Activated T-cell treated with anti-CD3 and anti-CD28 coated beads, Interleukin-2, amount 50 U/mL, for 72 hours (primary cell): ENCODE results near the gene RFX2. TPM values are rescaled to one million over a fixed set of nuclear protein-coding genes. Genes with fewer than 3 reads are reported as not detected.

Experiments used
- ATAC-seq, 2 donors: fragments of 150-1000 bp; cut with Tn5 transposase; replicated peaks in 1 of 2; 2 replicates each; pipeline ENCODE4 v1.10.0; 2021; ENCODE audit warnings: moderate library complexity in 2 of 2, mild to moderate bottlenecking in 1 of 2
- DNase-seq, 2 donors: peaks; one replicate each; pipeline ENCODE4 v3.0.0; 2021 to 2022; ENCODE audit warnings: mixed read lengths in 1 of 2
- H3K27ac Mint-ChIP-seq: one replicate; pipeline ENCODE4 v1.8.0; 2022; ENCODE audit warnings: mild to moderate bottlenecking, moderate library complexity, mixed read lengths
- H3K27me3 Mint-ChIP-seq: one replicate; pipeline ENCODE4 v1.8.0; 2022; ENCODE audit warnings: low read depth, mixed read lengths
- H3K36me3 Mint-ChIP-seq, 2 donors: one replicate each; pipeline ENCODE4 v1.8.0; 2022; ENCODE audit warnings: mixed read lengths in 2 of 2, mild to moderate bottlenecking in 1 of 2; ENCODE audit not compliant: insufficient read depth in 2 of 2
- H3K4me1 Mint-ChIP-seq: one replicate; pipeline ENCODE4 v1.8.0; 2022; ENCODE audit warnings: low read depth, mixed read lengths
- H3K4me3 Mint-ChIP-seq, 2 donors: one replicate each; pipeline ENCODE4 v1.8.0; 2022; ENCODE audit warnings: mild to moderate bottlenecking in 2 of 2, mixed read lengths in 2 of 2, moderate library complexity in 2 of 2
- H3K9me3 Mint-ChIP-seq, 2 donors: one replicate each; pipeline ENCODE4 v1.8.0; 2022; ENCODE audit warnings: mixed read lengths in 2 of 2
- total RNA-seq, 2 donors: library from RNA; stranded (reverse); gene quantifications; one replicate each; pipeline ENCODE4 v1.2.3, GENCODE V29; 2022

The RFX2 gene
- total RNA-seq = 10 to 100 TPM in 1 of 2 donors, 1 to 10 TPM in 1; 8.7 to 11.6 TPM

DNA sequence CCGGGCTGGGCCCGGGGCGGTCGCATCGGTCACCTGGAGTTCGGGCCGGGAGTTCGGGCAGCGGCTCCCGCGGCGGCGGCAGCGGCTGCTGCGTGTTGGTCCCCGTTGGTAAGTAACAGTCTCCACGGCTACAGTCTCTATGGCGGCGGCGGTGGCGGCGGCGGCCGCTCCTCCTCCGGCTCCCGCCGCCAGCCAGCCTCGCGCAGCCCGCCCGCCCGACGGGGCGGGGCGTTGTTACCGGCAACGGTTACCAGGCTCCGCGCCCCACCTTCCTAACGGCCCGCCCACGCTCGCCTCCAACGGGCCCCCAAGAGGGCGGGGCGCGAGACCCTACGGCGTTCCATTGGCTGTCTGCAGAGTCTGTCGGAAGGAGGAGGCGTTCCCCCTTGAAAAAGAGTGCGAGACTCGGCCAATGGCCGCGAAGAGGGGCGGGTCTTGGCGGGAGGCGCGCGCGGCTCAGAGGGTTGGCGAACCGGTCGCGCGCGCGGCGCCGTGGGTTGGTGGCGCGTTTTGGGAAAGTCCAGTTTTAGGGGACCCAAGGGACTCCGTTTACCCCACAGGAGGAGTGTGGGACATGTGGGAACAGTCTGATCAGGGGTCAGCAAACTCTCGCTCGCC, at the start of gene RFX2:
Gene RFX2, minus strand, starts transcription at position 141 of the 618 bp plus-strand sequence. CDS start 63,004 bp downstream, outside the sequence.
- peak; percentile 100 for DNase-seq
- peak within 1 kb of the TSS; percentile 91 for H3K27ac Mint-ChIP-seq
- ATAC-seq = peak; percentile 95 to 96
- H3K4me3 Mint-ChIP-seq = peak within 1 kb of the TSS; percentile 97
- H3K36me3 Mint-ChIP-seq = peaks cover 1 to 5% of the 10 kb centered on the region in 2 donors
- H3K9me3 Mint-ChIP-seq = no peaks in the 10 kb centered on the region
- peaks cover 10% of the 10 kb centered on the region for H3K27me3 Mint-ChIP-seq
- H3K4me1 Mint-ChIP-seq = peaks cover 29% of the 10 kb centered on the region

DNA sequence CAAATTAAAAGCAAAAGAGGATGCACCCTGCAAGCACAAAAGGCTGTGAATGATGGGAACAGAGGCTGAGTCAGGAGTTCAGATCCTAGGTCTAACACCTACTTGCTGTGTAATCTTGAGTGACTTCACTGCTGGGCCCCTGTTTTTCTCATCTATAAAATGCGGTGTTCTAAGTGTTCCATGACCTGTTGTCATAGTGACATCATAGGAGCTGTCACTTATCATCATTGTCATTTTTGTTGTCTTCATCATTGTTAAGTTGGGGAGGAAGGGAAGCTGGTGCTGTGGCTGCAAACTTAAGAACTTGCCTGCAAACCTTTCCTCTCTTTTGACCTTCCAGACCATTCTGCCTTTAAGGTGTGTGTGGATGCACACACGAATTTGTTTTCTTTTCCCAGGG, 45.7 kb upstream of the RFX2 start:
- H3K4me3 Mint-ChIP-seq = no peak overlapping the region

DNA sequence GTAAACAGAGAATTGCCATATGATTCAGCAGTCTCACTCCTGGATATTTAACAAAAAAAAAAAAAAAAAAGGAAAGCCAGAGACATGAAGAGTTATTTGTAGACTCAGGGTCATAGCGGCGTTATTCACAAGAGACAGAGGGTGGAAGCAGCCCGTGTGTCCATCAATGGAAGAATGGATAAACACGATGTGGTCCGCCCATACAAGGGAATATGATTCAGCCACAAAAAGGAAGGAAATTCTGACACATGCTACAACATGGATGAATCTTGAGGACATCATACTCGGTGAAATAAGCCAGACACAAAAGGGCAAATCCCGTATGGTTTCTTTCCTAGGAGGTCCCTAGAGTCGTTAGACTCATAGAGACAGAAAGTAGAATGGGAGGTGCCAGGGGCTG, 40.0 kb upstream of the RFX2 start:
- ATAC-seq (no peak), DNase-seq (no peak)
- H3K9me3 Mint-ChIP-seq = peaks cover 0 to 4% of the 10 kb centered on the region in 2 donors
- H3K27ac Mint-ChIP-seq = no peak overlapping the region
- H3K36me3 Mint-ChIP-seq = no peaks in the 10 kb centered on the region
- H3K4me3 Mint-ChIP-seq = no peak overlapping the region
- no peaks in the 10 kb centered on the region for H3K27me3 Mint-ChIP-seq
- peaks cover 5% of the 10 kb centered on the region for H3K4me1 Mint-ChIP-seq

More for the DNA sequence above, 45.7 kb upstream of the RFX2 start:
- Mint-ChIP-seq H3K4me1 (peaks cover under 1% of the 10 kb centered on the region), H3K36me3 (peaks cover 1% of the 10 kb centered on the region in 2 donors), H3K9me3 (peaks cover 4 to 8% of the 10 kb centered on the region in 2 donors), H3K27ac (no peak overlapping the region), H3K27me3 (no peaks in the 10 kb centered on the region)
- ATAC-seq = no peak
- no peak for DNase-seq

DNA sequence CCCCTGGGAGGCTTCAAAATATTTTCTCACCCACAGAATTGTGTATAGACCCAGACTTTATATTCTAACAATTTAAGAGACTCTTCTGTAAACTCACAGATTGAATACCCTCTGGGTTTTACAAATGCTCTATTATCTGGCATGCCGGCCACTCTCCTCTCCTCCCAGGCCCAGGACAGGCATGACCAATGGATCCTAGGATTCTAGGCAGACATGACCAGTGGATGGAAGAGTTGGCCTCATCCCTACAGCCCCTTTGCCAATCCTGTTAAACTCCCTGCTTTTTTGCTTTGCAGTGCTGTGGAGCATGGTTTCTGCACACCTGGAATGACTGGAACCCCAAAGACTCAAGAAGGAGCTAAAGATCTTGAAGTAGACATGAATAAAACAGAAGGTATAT, 30.9 kb upstream of the RFX2 start:
- Mint-ChIP-seq H3K27ac (no peak overlapping the region), H3K4me1 (no peaks in the 10 kb centered on the region), H3K27me3 (no peaks in the 10 kb centered on the region), H3K4me3 (no peak overlapping the region), H3K9me3 (no peaks in the 10 kb centered on the region), H3K36me3 (no peaks in the 10 kb centered on the region)
- no peak for ATAC-seq
- DNase-seq = no peak

DNA sequence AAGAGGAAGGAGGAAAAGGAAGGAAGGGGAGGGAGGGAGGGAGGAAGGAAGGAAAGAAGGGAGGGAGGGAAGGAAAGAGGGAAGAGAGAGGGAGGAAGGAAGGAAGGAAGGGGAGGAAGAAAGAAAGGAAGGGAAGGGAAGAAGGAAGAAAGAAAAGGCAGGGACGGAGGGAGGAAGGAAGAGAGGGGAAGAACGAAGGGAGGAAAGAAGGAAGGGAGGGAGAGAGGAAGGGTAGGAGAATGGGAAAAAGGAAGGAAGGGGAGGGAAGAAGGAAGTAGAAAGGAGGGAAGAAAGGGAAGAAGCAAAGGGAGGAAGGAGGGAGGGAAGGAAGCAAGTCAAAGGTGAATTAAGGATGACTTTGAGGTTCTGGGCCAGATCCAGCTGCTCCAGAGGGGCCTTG, 28.2 kb upstream of the RFX2 start:
- Mint-ChIP-seq H3K27ac (no peak overlapping the region), H3K4me3 (no peak overlapping the region), H3K9me3 (no peaks in the 10 kb centered on the region), H3K4me1 (no peaks in the 10 kb centered on the region), H3K27me3 (no peaks in the 10 kb centered on the region), H3K36me3 (no peaks in the 10 kb centered on the region)
- DNase-seq = no peak
- ATAC-seq = no peak

DNA sequence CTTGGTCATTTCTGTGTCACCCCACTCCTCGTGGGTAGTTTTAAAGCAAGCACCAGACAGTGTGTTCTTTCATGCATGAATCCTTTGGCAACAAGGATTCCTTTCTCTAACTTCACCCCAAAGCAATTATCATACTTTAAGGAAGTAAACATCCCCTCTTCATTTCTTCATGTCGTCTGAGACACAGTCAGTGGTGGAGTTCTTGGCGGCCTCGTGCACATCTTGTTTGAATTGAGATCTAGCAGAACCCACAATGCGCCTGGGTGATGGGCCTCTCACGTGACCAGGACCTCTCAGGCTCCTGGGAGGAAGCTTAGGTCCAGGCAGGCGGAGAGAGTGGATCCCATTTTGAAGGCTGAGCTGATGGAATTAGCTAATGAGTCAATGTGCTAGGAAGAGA, 27.8 kb upstream of the RFX2 start:
- Mint-ChIP-seq H3K27me3 (no peaks in the 10 kb centered on the region), H3K4me1 (no peaks in the 10 kb centered on the region), H3K4me3 (no peak overlapping the region), H3K36me3 (no peaks in the 10 kb centered on the region), H3K27ac (no peak overlapping the region), H3K9me3 (no peaks in the 10 kb centered on the region)
- no peak for ATAC-seq
- no peak for DNase-seq

DNA sequence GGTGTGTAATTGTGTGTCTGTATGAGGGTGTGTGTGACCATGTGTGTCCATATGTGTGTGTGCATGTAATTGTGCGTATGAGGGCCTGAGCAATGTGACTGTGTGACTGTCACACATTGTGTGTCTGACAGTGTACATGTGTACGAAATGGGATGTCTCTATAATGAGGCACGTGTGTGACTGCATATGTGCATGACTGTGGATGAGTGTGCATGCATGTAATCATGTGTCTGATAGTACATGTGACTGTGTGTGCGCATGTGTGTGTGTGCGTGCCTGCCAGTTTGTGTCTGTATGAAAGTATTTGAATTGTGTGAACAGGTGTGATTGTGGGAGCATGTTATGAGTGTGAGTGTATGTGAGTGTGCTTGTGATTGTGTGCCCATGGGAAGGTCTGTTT, 22.9 kb upstream of the RFX2 start:
- Mint-ChIP-seq H3K4me3 (no peak overlapping the region), H3K27ac (no peak overlapping the region), H3K4me1 (no peaks in the 10 kb centered on the region), H3K9me3 (no peaks in the 10 kb centered on the region), H3K36me3 (no peaks in the 10 kb centered on the region), H3K27me3 (no peaks in the 10 kb centered on the region)
- ATAC-seq (no peak), DNase-seq (no peak)

DNA sequence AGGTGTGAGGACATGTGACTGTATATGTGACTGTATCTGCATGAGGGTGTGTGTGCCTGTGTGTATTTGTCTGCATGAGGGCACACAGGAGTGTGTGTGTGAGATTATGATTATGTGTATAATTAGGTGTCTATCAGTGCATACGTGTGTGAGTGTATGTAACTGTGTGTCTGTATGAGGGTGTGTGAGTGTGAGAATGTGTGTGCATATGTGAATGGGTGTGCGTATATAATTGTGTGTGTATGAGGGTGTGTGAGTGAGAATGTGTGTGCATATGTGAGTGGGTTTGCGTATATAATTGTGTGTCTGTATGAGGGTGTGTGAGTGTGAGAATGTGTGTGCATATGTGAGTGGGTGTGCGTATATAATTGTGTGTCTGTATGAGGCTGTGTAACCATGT, 22.2 kb upstream of the RFX2 start:
- Mint-ChIP-seq H3K27ac (no peak overlapping the region), H3K36me3 (peaks cover 0 to 1% of the 10 kb centered on the region in 2 donors), H3K9me3 (peaks cover 0 to 2% of the 10 kb centered on the region in 2 donors), H3K4me3 (no peak overlapping the region), H3K27me3 (no peaks in the 10 kb centered on the region), H3K4me1 (no peaks in the 10 kb centered on the region)
- DNase-seq = no peak
- ATAC-seq = no peak

DNA sequence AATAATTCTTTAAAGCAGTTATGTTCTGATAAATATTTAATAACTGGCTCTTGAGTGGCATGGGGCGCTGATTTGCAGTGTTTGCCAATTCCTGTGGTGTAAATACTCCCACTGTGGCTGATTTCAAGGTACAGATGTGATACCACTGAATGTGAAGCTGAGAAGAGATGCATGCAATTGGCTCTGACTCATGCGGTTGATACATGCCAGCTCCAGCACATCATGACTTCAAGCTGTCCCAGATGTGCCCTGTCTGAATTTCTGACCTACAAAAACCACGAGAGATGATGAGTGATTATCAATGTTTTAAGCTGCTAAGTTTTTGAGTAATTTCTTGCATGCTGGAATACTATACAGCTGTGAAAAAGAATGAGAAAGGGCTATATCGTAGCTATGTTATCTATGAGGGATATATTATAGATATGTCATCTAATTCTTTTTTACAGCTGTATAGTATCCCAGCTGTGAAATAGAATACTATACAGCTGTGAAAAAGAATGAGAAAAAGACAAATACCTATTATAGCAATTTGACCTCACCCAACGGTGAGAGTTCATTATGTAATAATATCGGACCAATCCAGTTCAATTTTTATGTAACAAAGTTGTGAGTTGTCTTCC, 17.5 kb upstream of the RFX2 start:
- ATAC-seq = no peak
- Mint-ChIP-seq H3K4me1 (peaks cover 7% of the 10 kb centered on the region), H3K27me3 (no peaks in the 10 kb centered on the region)

DNA sequence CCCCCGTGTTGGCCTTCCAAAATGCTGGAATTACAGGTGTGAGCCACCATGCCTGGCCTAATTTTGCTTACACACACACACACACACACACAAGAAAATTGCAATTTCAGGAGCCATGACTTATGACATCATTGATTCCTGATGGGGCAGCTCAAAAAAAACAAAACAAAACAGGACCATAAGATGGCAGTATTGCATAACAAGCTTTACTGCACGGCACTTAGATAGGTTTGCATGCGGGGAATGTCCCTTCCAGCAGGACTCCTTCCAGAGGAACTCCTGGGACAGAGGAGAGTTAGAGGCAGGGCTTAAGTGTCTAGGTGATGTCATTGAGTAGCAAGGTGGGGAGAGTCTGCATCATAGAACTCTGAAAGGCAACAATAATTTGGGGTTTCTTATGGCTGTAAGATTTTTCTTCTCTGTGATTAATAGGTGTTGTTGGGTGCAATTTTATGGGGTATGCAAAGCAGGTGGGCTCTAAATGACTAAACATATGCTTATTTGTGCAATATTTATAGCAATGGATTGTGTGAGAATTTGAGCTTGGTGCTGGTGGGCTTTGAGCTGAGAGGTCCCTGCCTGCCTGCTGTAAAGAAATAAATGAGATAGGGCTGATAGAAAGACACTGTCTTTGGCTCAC, 16.2 kb upstream of the RFX2 start:
- H3K4me1 Mint-ChIP-seq = peaks cover 7% of the 10 kb centered on the region
- no peak overlapping the region for H3K4me3 Mint-ChIP-seq
- peaks cover 0 to 2% of the 10 kb centered on the region in 2 donors for H3K9me3 Mint-ChIP-seq
- H3K36me3 Mint-ChIP-seq = peaks cover 0 to 1% of the 10 kb centered on the region in 2 donors
- no peaks in the 10 kb centered on the region for H3K27me3 Mint-ChIP-seq
- ATAC-seq = peak; percentile 44 to 47
- no peak overlapping the region for H3K27ac Mint-ChIP-seq
- peak in 1 of 2 donors; percentile 12 for DNase-seq

More for the DNA sequence above, 17.5 kb upstream of the RFX2 start:
- DNase-seq = no peak
- Mint-ChIP-seq H3K9me3 (peaks cover 0 to 2% of the 10 kb centered on the region in 2 donors), H3K36me3 (peaks cover 0 to 1% of the 10 kb centered on the region in 2 donors), H3K27ac (no peak overlapping the region), H3K4me3 (no peak overlapping the region)

DNA sequence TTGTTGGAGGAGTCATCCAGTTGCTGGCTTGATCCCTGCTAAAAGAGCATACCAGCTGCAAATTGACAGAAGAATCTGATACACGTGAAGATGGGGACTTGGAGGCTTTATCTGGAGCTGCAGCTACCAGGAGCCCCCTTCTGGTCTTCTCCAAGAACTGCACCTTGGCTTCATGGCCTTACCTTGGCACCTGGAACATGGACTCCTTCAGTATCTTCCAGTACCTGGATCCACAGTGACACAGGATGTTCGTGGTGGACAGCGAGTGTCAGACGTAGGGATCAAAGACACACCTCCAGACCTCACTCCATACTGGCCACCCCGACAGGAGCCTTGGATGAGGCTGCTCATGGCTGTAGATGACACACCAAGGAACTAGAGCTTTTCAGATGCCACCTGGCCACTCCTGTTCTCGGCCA, 15.3 kb upstream of the RFX2 start:
- H3K36me3 Mint-ChIP-seq = peaks cover 0 to 1% of the 10 kb centered on the region in 2 donors
- DNase-seq = peak; percentile 65 to 68
- H3K27me3 Mint-ChIP-seq = no peaks in the 10 kb centered on the region
- peak; percentile 81 to 82 for ATAC-seq
- H3K27ac Mint-ChIP-seq = no peak overlapping the region
- peaks cover 0 to 2% of the 10 kb centered on the region in 2 donors for H3K9me3 Mint-ChIP-seq
- peaks cover 7% of the 10 kb centered on the region for H3K4me1 Mint-ChIP-seq
- H3K4me3 Mint-ChIP-seq = no peak overlapping the region

DNA sequence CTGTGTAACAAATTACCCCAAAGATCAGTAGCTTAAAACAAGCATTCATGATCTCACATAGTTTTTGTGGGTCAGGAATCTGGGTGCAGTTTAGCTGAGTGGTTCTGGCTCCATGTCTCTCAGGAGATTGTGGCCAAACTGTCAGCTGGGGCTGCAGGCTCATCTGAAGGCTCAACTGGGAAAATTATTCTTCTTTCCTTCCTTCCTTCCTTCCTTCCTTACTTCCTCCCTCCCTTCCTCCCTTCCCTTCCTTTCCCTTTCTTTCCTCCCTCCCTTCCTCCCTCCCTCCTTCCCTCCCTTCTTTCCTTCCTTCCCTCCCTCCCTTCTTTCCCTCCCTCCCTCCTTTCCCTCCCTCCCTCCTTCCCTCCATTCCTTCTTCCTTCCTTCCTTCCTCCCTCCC, 8.7 kb upstream of the RFX2 start:
- no peaks in the 10 kb centered on the region for H3K4me1 Mint-ChIP-seq

DNA sequence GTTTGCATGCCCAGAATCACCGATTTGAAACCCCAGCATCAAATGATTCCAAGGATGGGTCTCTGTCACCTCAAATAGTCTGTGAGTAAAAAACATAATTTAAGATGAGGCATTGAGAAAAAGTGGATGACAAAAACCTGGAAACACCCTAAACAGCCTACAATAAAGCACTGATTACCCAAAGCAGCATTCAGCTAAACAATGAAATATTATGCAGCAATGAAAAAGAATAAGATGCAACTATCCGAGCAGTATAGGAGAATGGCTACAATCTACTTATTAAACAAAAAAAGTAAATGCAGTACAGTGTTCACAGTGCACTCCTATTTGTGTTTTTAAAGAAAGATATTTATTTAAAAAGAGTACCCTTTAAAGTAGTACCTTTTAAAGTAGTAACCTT, 7.7 kb upstream of the RFX2 start:
- Mint-ChIP-seq H3K4me3 (no peak overlapping the region), H3K36me3 (peaks cover 8 to 9% of the 10 kb centered on the region in 2 donors), H3K4me1 (no peaks in the 10 kb centered on the region), H3K27me3 (no peaks in the 10 kb centered on the region), H3K9me3 (peaks cover 5% of the 10 kb centered on the region in 2 donors), H3K27ac (no peak overlapping the region)
- ATAC-seq (no peak), DNase-seq (no peak)

More for the DNA sequence above, 8.7 kb upstream of the RFX2 start:
- Mint-ChIP-seq H3K36me3 (peaks cover 8 to 9% of the 10 kb centered on the region in 2 donors), H3K9me3 (peaks cover 5% of the 10 kb centered on the region in 2 donors), H3K27ac (no peak overlapping the region), H3K4me3 (no peak overlapping the region), H3K27me3 (no peaks in the 10 kb centered on the region)
- ATAC-seq (no peak), DNase-seq (no peak)
